ENCODE data around the gene PIGH.

Gene PIGH

DNA sequence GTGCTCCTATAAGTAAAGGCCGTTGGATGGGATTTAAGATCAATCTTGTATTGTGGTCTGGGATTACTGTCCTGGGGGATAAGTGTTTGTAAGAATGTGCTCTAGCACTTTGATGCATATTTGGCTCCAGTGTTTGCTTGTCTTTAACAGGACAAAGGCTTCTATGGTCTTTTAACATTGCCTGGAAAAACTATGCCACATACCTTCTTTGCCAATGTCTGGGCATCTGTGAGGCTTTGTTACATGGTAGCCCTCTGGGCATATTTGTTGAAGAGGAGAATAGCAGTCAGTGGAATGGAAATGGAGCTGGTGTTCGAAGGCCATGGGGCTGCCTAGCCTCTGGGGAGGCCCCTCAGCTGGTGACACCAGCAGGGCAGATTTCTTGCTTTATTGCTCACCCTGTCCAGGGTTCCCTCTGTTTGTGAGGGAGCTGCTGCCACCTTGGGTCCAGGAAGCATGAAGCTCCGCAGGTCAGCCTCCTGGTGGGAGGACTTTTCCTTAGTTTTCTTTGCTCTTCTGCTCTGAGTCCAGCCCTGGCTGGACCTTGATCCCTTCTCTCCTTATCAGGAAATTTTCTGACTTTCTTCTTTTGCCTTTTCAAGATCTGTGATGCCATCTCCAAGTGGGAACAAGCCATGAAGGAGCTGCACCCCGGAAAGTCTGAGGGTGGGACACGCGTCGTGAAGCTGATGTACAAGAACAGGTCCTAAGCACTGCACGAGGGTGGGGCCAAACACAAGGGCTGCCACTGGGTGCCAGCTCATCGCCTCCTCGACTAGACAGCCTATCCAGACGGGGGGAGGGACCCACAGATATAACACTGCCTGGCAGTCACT is 19.5 kb downstream of the PIGH start:
- no peaks in the 10 kb centered on the region for H3K9me3 Mint-ChIP-seq
- H3K4me3 Mint-ChIP-seq = no peak overlapping the region
- H3K27me3 Mint-ChIP-seq (ENCODE audit: low read depth) = peaks cover 3% of the 10 kb centered on the region
- TF ChIP-seq, protein P1, sequence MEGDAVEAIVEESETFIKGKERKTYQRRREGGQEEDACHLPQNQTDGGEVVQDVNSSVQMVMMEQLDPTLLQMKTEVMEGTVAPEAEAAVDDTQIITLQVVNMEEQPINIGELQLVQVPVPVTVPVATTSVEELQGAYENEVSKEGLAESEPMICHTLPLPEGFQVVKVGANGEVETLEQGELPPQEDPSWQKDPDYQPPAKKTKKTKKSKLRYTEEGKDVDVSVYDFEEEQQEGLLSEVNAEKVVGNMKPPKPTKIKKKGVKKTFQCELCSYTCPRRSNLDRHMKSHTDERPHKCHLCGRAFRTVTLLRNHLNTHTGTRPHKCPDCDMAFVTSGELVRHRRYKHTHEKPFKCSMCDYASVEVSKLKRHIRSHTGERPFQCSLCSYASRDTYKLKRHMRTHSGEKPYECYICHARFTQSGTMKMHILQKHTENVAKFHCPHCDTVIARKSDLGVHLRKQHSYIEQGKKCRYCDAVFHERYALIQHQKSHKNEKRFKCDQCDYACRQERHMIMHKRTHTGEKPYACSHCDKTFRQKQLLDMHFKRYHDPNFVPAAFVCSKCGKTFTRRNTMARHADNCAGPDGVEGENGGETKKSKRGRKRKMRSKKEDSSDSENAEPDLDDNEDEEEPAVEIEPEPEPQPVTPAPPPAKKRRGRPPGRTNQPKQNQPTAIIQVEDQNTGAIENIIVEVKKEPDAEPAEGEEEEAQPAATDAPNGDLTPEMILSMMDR (IDR thresholded peaks at IDR 0.05; ENCODE audit: unreplicated experiment in 3 of 3) = no peak
- H3K36me3 Mint-ChIP-seq (ENCODE audit: low read depth) = peaks cover 3% of the 10 kb centered on the region
- H3K27ac Mint-ChIP-seq = peak overlapping the region in 1 of 3 experiments; percentile 28
- H3K4me1 Mint-ChIP-seq = no peaks in the 10 kb centered on the region

DNA sequence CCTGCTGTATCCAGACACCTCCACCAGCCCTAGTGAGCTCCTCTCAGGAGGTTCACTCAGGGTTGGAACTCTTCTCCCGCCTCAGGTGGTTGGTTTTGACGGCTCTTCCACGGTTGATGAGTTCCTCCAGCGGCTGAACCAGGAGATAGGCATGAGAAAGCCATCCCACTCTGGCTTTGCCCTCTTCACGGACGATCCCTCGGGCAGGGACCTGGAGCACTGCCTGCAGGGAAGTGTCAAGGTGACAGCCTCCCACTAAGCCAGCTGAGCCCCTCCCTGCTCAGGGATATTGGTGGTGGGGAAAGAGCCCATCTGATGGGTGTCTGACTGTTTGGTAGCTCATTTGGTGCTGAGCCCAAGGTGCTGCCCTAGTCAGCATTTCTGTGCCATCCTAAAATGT is 20.4 kb downstream of the PIGH start:
- Mint-ChIP-seq H3K4me1 (no peaks in the 10 kb centered on the region), H3K4me3 (no peak overlapping the region), H3K27ac (no peak overlapping the region), H3K9me3 (no peaks in the 10 kb centered on the region), H3K36me3 (ENCODE audit: low read depth) (peaks cover 3% of the 10 kb centered on the region), H3K27me3 (ENCODE audit: low read depth) (peaks cover 3% of the 10 kb centered on the region)
- TF ChIP-seq, protein P1 (IDR thresholded peaks at IDR 0.05; ENCODE audit: unreplicated experiment in 3 of 3) = no peak

DNA sequence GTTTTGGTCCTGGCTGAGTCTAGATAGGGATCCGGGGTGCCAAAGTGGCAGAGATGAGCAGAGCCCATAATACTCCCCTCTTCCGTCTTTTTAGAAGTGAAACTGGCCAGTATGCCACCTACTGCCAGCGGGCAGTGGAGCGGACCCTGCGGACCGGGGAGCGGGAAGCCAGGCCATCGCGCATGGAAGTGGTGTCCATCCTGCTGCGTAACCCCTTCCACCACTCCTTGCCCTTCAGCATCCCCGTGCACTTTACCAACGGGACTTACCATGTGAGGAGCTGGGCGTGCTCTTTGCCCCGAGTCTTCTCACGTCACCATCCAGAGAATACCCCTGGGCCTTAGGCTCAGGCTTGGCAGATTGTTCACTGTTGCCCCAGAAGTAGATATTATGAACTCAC is 21.0 kb downstream of the PIGH start:
- H3K4me1 Mint-ChIP-seq = no peaks in the 10 kb centered on the region
- H3K4me3 Mint-ChIP-seq = no peak overlapping the region
- H3K27me3 Mint-ChIP-seq (ENCODE audit: low read depth) = peaks cover 3% of the 10 kb centered on the region
- TF ChIP-seq, protein P1 (IDR thresholded peaks at IDR 0.05; ENCODE audit: unreplicated experiment in 3 of 3) = no peak
- no peak overlapping the region for H3K27ac Mint-ChIP-seq
- no peaks in the 10 kb centered on the region for H3K9me3 Mint-ChIP-seq
- peaks cover 3% of the 10 kb centered on the region for H3K36me3 Mint-ChIP-seq (ENCODE audit: low read depth)

DNA sequence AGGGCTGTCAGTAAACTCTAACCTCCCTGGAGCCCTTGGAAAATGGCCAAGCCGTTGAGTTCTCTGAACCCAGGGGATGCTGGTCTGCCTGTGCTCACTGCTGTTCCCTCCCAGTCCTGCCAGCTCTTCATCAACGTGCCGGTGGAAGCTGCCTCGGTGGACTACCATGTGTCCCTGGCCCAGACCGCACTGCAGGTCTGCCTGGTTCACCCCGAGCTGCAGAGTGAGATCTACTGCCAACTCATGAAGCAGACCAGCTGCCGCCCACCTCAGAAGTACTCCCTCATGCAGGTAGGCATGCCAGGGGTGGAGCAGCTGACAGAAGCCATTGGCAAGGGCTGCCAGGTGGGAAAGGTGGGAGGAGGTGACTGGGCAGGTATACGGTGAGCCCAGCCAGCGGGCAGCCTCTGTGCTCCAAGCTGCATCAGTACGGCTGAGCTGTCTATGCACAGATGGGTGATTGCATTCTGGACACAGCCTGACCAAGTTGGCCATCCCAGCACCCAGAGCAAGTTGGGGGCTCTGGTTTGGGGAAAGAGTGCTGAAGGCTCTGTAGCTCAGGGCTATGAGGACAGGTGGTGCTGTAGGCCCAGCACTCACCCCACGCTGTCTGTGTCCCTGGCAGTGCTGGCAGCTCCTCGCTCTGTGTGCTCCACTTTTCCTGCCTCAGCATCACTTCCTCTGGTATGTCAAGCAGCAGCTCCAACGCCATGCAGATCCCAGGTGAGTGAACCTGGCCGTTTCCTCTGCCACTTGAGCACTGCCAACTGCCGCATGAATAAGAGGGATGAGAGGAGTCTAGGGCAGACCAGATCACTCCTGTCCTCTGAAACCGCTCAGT is 21.9 kb downstream of the PIGH start:
- Mint-ChIP-seq H3K36me3 (ENCODE audit: low read depth) (peaks cover 3% of the 10 kb centered on the region), H3K9me3 (no peaks in the 10 kb centered on the region), H3K4me1 (no peaks in the 10 kb centered on the region), H3K4me3 (no peak overlapping the region), H3K27ac (no peak overlapping the region), H3K27me3 (ENCODE audit: low read depth) (peaks cover 3% of the 10 kb centered on the region)
- TF ChIP-seq, protein P1 (IDR thresholded peaks at IDR 0.05; ENCODE audit: unreplicated experiment in 3 of 3) = no peak

DNA sequence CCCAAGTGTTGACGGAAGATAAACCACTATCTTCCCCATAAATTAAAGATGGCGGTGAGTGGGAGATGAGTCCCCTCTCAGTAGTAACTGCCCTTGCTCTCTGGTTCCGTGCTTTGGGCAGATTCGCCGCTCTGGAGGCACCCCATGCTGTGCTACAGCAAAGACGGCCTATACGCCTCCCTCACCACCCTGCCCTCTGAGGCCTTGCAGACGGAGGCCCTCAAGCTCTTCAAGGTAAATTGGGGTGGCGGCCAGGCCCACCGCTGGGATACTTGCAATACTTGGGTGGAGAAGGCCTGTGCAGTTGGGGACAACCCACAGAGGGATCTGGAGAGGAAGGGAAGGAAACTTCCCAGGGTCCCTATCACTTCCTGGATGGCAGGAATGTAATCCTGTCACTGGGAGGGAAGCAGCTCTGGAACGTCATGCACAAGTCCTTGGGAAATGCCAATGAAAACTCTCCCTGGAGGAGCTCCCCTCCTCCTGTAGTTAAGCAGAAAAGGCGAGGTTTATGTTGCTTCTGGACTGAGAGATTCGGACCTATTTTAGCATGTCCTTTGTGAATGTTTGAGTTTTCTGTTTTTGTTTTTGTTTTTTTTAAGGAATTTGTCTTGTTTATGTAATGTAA is 22.8 kb downstream of the PIGH start:
- Mint-ChIP-seq H3K4me1 (no peaks in the 10 kb centered on the region), H3K27ac (peak overlapping the region; percentile 81 to 94 (median 83)), H3K36me3 (ENCODE audit: low read depth) (peaks cover 3% of the 10 kb centered on the region), H3K9me3 (no peaks in the 10 kb centered on the region), H3K4me3 (no peak overlapping the region), H3K27me3 (ENCODE audit: low read depth) (peaks cover 3% of the 10 kb centered on the region)
- TF ChIP-seq, protein P1 (IDR thresholded peaks at IDR 0.05; ENCODE audit: unreplicated experiment in 3 of 3) = no peak

All from nephron (organoid).